ENCODE data around the gene OSBPL6.

DNA sequence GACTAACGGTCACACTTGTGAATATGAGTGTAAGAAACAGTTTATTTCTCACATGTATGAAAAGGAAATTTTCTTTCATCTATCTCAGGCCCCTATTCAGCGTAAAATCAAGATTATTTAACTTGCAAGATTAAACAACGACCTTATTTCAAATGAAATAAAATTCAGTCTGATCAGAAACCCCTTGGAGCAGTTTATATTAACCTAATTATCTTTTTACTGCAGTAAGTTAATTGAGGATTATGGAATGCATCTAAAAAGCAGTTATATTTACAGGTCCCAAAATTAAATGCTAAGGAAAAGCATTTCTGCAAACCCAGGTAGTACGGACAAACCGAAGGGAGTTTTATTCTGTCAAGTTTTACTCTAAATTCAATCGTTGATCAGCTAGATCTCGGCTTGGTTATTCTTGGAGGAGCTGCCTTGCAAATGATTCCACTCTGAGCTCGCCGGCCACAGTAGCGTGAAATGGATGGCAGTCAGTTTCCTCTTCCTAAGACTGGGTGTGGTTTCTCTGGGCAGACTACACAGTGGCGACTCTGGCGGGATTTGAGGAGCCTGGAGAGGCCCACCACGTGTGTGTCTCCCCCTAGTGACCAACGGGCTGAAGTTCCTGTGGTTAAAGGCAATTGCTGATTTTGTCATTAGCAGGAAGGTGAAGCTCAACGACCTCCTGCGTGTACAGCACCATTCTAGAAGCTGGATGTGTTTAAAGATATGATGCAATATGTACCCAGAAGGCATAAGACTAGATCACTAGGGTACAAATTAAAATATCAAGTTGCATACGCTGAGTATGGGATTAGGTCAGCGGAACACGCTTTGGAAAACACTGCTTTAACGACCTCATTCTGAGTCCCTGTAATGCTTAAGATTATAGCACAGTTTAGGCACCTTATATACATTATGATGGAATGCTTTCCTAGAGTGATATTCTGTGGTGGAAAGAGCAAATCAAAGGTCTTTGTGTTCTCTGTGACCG lies 220.2 kb downstream of the OSBPL6 start:
- TF ChIP-seq, protein P1, sequence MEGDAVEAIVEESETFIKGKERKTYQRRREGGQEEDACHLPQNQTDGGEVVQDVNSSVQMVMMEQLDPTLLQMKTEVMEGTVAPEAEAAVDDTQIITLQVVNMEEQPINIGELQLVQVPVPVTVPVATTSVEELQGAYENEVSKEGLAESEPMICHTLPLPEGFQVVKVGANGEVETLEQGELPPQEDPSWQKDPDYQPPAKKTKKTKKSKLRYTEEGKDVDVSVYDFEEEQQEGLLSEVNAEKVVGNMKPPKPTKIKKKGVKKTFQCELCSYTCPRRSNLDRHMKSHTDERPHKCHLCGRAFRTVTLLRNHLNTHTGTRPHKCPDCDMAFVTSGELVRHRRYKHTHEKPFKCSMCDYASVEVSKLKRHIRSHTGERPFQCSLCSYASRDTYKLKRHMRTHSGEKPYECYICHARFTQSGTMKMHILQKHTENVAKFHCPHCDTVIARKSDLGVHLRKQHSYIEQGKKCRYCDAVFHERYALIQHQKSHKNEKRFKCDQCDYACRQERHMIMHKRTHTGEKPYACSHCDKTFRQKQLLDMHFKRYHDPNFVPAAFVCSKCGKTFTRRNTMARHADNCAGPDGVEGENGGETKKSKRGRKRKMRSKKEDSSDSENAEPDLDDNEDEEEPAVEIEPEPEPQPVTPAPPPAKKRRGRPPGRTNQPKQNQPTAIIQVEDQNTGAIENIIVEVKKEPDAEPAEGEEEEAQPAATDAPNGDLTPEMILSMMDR (IDR thresholded peaks at IDR 0.05), result no peak
- no peak for TF ChIP-seq POLR2A (IDR thresholded peaks at IDR 0.05)

All from lower leg skin (tissue), 3 donors.